Spinal cord (tissue), 10 donors: ENCODE results near the gene C12orf43. TPM values are rescaled to one million over a fixed set of nuclear protein-coding genes. Genes with fewer than 3 reads are reported as not detected.

Experiments
- DNase-seq, 6 donors: peaks; one replicate each; pipeline versions ENCODE4 v3.0.0 to v3.0.0-alpha.2; 2013 to 2015; ENCODE audit warnings: low spot score in 6 of 6, low read depth in 4 of 6
- H3K27ac ChIP-seq: one replicate; pipeline ENCODE4 v1.5.1; 2013; ENCODE audit warnings: low read depth, low read length, control low read depth
- H3K27me3 ChIP-seq: one replicate; pipeline ENCODE4 v1.6.1; 2013; ENCODE audit warnings: low read length; ENCODE audit not compliant: control insufficient read depth, insufficient read depth
- H3K36me3 ChIP-seq: one replicate; pipeline ENCODE4 v1.6.1; 2013; ENCODE audit warnings: low read length; ENCODE audit not compliant: control insufficient read depth, insufficient read depth
- H3K4me1 ChIP-seq: one replicate; pipeline ENCODE4 v1.6.1; 2013; ENCODE audit warnings: low read length; ENCODE audit not compliant: control insufficient read depth, insufficient read depth
- H3K4me3 ChIP-seq: one replicate; pipeline ENCODE4 v1.5.1; 2013; ENCODE audit warnings: low read depth, low read length, control low read depth
- H3K9me3 ChIP-seq: one replicate; pipeline ENCODE4 v1.6.1; 2013; ENCODE audit warnings: low read length; ENCODE audit not compliant: control insufficient read depth, insufficient read depth
- WGBS: methylation state at CpG from one replicate; pipeline ENCODE4 v1.1.5; 2013; ENCODE audit warnings: missing lambda C conversion rate; ENCODE audit not compliant: insufficient coverage; 5-methylcytosine and 5-hydroxymethylcytosine counted together
- polyA plus RNA-seq, 2 donors: library from polyadenylated mRNA; unstranded; fragments of 120-200 nt; gene quantifications; one replicate each; pipeline ENCODE4 v1.2.1, GENCODE V29; 2013; ENCODE audit not compliant: insufficient read length in 2 of 2
- total RNA-seq, 2 donors: library from RNA; depleted of rRNA in 1 of 2; stranded (reverse); fragments of 120-200 nt in 1 of 2; fragments of >200 nt in 1 of 2; gene quantifications; one replicate each; pipeline versions ENCODE4 v1.2.3 to v1.2.4, GENCODE V29; 2013 to 2014
- donor health status: healthy.

C12orf43 gene
- total and polyA plus RNA-seq, 4 donors: 15.6 to 24.9 (median 22.5) TPM

GRCh38 chr12:120971299-120972180 lies 44.7 kb downstream of the C12orf43 start:
- no peak overlapping the region for H3K27ac ChIP-seq
- H3K9me3 ChIP-seq: no peaks in the 10 kb centered on the region
- peak; percentile 21 to 91 (median 50) for DNase-seq
- no peaks in the 10 kb centered on the region for H3K27me3 ChIP-seq
- H3K4me1 ChIP-seq: peaks cover 7% of the 10 kb centered on the region
- WGBS: 45% methylated on average over 2 of the region's 13 CpGs
- H3K4me3 ChIP-seq: no peak overlapping the region
- H3K36me3 ChIP-seq: no peaks in the 10 kb centered on the region

- no peak overlapping the region for H3K4me3 ChIP-seq
- H3K4me1 ChIP-seq: peaks cover 7% of the 10 kb centered on the region
- no peaks in the 10 kb centered on the region for H3K36me3 ChIP-seq
- no peak overlapping the region for H3K27ac ChIP-seq
- no peak for DNase-seq
- WGBS: 75% methylated on average over 3 of the region's 3 CpGs
- H3K9me3 ChIP-seq: no peaks in the 10 kb centered on the region
- H3K27me3 ChIP-seq: no peaks in the 10 kb centered on the region
Observed at GRCh38 chr12:120970310-120970709, 46.0 kb downstream of the C12orf43 start.

GRCh38 chr12:120965534-120966091 lies 50.7 kb downstream of the C12orf43 start:
- no peak overlapping the region for H3K4me3 ChIP-seq
- H3K27me3 ChIP-seq: no peaks in the 10 kb centered on the region
- H3K27ac ChIP-seq: no peak overlapping the region
- no peaks in the 10 kb centered on the region for H3K9me3 ChIP-seq
- no peaks in the 10 kb centered on the region for H3K36me3 ChIP-seq
- 65% methylated on average over 12 of the region's 13 CpGs for WGBS
- no peaks in the 10 kb centered on the region for H3K4me1 ChIP-seq
- DNase-seq: no peak

- no peaks in the 10 kb centered on the region for H3K9me3 ChIP-seq
Observed at GRCh38 chr12:120964298-120964697, 52.0 kb downstream of the C12orf43 start.

GRCh38 chr12:120962532-120963020 lies 53.7 kb downstream of the C12orf43 start:
- no peak for DNase-seq
- Histone ChIP-seq H3K9me3 (no peaks in the 10 kb centered on the region), H3K36me3 (no peaks in the 10 kb centered on the region), H3K4me3 (no peak overlapping the region), H3K27me3 (no peaks in the 10 kb centered on the region), H3K27ac (no peak overlapping the region), H3K4me1 (no peaks in the 10 kb centered on the region)
- WGBS: 100% methylated on average over 2 of the region's 2 CpGs

More at GRCh38 chr12:120964298-120964697, 52.0 kb downstream of the C12orf43 start:
- no peak for DNase-seq
- no peaks in the 10 kb centered on the region for H3K4me1 ChIP-seq
- no peak overlapping the region for H3K27ac ChIP-seq
- no peaks in the 10 kb centered on the region for H3K27me3 ChIP-seq
- no peak overlapping the region for H3K4me3 ChIP-seq
- 83% methylated on average over 3 of the region's 8 CpGs for WGBS
- H3K36me3 ChIP-seq: no peaks in the 10 kb centered on the region

GRCh38 chr12:120961604-120962531 lies 54.4 kb downstream of the C12orf43 start:
- H3K9me3 ChIP-seq: no peaks in the 10 kb centered on the region
- no peaks in the 10 kb centered on the region for H3K4me1 ChIP-seq
- no peak overlapping the region for H3K27ac ChIP-seq
- H3K27me3 ChIP-seq: no peaks in the 10 kb centered on the region
- WGBS: 63% methylated on average over 6 of the region's 17 CpGs
- H3K36me3 ChIP-seq: no peaks in the 10 kb centered on the region
- H3K4me3 ChIP-seq: no peak overlapping the region
- peak in 1 of 6 donors; percentile 14 for DNase-seq

- Histone ChIP-seq H3K27ac (no peak overlapping the region), H3K27me3 (no peaks in the 10 kb centered on the region), H3K4me1 (no peaks in the 10 kb centered on the region), H3K9me3 (no peaks in the 10 kb centered on the region), H3K36me3 (no peaks in the 10 kb centered on the region), H3K4me3 (no peak overlapping the region)
- 94% methylated on average over 3 of the region's 7 CpGs for WGBS
- no peak for DNase-seq
Observed at GRCh38 chr12:120960657-120961056, 55.6 kb downstream of the C12orf43 start.

GRCh38 chr12:120959111-120959878 lies 57.0 kb downstream of the C12orf43 start:
- H3K9me3 ChIP-seq: no peaks in the 10 kb centered on the region
- H3K27me3 ChIP-seq: no peaks in the 10 kb centered on the region
- H3K4me3 ChIP-seq: no peak overlapping the region
- 67% methylated on average over 5 of the region's 13 CpGs for WGBS
- H3K36me3 ChIP-seq: no peaks in the 10 kb centered on the region
- H3K27ac ChIP-seq: no peak overlapping the region
- no peak for DNase-seq
- no peaks in the 10 kb centered on the region for H3K4me1 ChIP-seq
